Mammary epithelial cell (primary cell): ENCODE data around the gene FER.

Experiments used
- EZH2 ChIP-seq: IDR thresholded peaks from 2 replicates; pipeline ENCODE4 v1.6.1; 2012; ENCODE audit warnings: low read length, inconsistent platforms, borderline replicate concordance
- TF ChIP-seq, protein P1 (sequence below), 2 donors: IDR thresholded peaks in 1 of 2; conservative IDR thresholded peaks in 1 of 2; 2 replicates each; pipeline ENCODE4 v1.5.1; 2011 to 2012; ENCODE audit warnings: inconsistent platforms in 2 of 2, low read length in 2 of 2, mild to moderate bottlenecking in 2 of 2, control low read depth in 1 of 2, low read depth in 1 of 2; ENCODE audit not compliant: insufficient read depth in 1 of 2; ENCODE audit errors: extremely low read depth in 1 of 2

GRCh38 chr5:108937221-108937620 lies 189.5 kb downstream of the FER start:
- TF ChIP-seq, protein P1, sequence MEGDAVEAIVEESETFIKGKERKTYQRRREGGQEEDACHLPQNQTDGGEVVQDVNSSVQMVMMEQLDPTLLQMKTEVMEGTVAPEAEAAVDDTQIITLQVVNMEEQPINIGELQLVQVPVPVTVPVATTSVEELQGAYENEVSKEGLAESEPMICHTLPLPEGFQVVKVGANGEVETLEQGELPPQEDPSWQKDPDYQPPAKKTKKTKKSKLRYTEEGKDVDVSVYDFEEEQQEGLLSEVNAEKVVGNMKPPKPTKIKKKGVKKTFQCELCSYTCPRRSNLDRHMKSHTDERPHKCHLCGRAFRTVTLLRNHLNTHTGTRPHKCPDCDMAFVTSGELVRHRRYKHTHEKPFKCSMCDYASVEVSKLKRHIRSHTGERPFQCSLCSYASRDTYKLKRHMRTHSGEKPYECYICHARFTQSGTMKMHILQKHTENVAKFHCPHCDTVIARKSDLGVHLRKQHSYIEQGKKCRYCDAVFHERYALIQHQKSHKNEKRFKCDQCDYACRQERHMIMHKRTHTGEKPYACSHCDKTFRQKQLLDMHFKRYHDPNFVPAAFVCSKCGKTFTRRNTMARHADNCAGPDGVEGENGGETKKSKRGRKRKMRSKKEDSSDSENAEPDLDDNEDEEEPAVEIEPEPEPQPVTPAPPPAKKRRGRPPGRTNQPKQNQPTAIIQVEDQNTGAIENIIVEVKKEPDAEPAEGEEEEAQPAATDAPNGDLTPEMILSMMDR (conservative IDR thresholded peaks at IDR 0.05 in 1 of 2, IDR thresholded peaks at IDR 0.05 in 1 of 2; ENCODE audit: extremely low read depth in 1 of 2, insufficient read depth in 1 of 2, low read depth in 1 of 2, low read length in 2 of 2), result no peak
- no peak for TF ChIP-seq EZH2
